ENCODE measurements around the gene KIFC3. TPM values are rescaled to one million over a fixed set of nuclear protein-coding genes. Genes with fewer than 3 reads are reported as not detected.

The KIFC3 gene
- total and polyA plus RNA-seq, 2 of the 8 experiments (the other 6 are each of a cell fraction or from before 2014, with no cell fraction given), result 2.1 to 7.1 TPM

- TF ChIP-seq E2F6 (IDR thresholded peaks at IDR 0.05) (no peak), SAP30 (IDR thresholded peaks at IDR 0.05; ENCODE audit: insufficient read depth, insufficient replicate concordance, low read length) (no peak), TAF7 (optimal IDR thresholded peaks at IDR 0.05; ENCODE audit: borderline replicate concordance, low read depth, low read length) (no peak), NRF1 (IDR thresholded peaks at IDR 0.05; ENCODE audit: low read depth, low read length) (no peak), SIX5 (IDR thresholded peaks at IDR 0.05; ENCODE audit: low read depth, low read length) (no peak), EGR1 (IDR thresholded peaks at IDR 0.05; ENCODE audit: borderline replicate concordance, low read depth, low read length) (no peak), POLR2A (IDR thresholded peaks at IDR 0.05; ENCODE audit: control extremely low read depth in 1 of 2, low read depth in 2 of 2, low read length in 2 of 2) (no peak), RFX5 (IDR thresholded peaks at IDR 0.05; ENCODE audit: borderline replicate concordance, low read depth, low read length) (no peak), CTBP2 (IDR thresholded peaks at IDR 0.05; ENCODE audit: borderline replicate concordance, insufficient read depth, insufficient read length, low read length) (no peak), EP300 (IDR thresholded peaks at IDR 0.05; ENCODE audit: borderline replicate concordance in 1 of 2, low read depth in 2 of 2, low read length in 2 of 2) (no peak), RNF2 (IDR thresholded peaks at IDR 0.05; ENCODE audit: borderline replicate concordance, low read depth, low read length, missing control alignments, poor library complexity, severe bottlenecking) (no peak)
Measured at GRCh38 chr16:57803134-57803990, 1.1 kb upstream of the KIFC3 start (continued).
